Fibroblast of villous mesenchyme (primary cell): Measurements from ENCODE around the gene CDH4. TPM values are rescaled to one million over a fixed set of nuclear protein-coding genes. Genes with fewer than 3 reads are reported as not detected.

Experiments used
- DNase-seq: peaks from one replicate; pipeline ENCODE4 v3.0.0-alpha.2; 2010; ENCODE audit warnings: low read depth
- H3K4me3 ChIP-seq: 2 replicates; pipeline ENCODE4 v1.5.1; 2011; ENCODE audit warnings: low read depth, mild to moderate bottlenecking, low read length
- total RNA-seq: library from RNA; depleted of rRNA; stranded (reverse); fragments of >200 nt; gene quantifications from 2 replicates; pipeline ENCODE4 v1.2.3, GENCODE V29; 2012
- TF ChIP-seq, protein P1 (sequence below): IDR thresholded peaks from 2 replicates; pipeline ENCODE4 v1.5.1; 2012; ENCODE audit warnings: low read depth, mild to moderate bottlenecking, low read length; ENCODE audit not compliant: insufficient read depth

Gene CDH4
- total RNA-seq, 1 donor: 1.7 TPM

DNA sequence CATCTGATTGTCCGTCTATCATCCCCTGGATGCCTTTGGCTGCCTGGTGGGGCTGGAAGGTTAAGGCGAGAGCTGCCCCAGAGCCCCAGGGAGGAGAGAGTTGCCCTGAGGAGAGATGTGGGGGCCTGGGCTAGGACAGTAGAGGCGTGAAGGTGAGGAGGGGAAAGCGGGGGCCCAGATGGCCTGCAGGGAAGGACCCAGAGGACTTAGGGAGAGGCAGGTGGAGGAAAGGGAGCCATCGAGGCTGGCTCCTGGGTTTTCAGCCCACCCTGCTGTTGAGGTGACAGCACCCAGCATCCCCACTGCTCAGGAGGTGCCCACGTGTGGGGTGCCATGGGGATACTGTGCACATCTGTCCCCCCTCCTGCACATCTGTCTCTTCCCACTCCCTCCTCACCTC is 539.9 kb downstream of the CDH4 start:
- TF ChIP-seq, protein P1, sequence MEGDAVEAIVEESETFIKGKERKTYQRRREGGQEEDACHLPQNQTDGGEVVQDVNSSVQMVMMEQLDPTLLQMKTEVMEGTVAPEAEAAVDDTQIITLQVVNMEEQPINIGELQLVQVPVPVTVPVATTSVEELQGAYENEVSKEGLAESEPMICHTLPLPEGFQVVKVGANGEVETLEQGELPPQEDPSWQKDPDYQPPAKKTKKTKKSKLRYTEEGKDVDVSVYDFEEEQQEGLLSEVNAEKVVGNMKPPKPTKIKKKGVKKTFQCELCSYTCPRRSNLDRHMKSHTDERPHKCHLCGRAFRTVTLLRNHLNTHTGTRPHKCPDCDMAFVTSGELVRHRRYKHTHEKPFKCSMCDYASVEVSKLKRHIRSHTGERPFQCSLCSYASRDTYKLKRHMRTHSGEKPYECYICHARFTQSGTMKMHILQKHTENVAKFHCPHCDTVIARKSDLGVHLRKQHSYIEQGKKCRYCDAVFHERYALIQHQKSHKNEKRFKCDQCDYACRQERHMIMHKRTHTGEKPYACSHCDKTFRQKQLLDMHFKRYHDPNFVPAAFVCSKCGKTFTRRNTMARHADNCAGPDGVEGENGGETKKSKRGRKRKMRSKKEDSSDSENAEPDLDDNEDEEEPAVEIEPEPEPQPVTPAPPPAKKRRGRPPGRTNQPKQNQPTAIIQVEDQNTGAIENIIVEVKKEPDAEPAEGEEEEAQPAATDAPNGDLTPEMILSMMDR: no peak
- H3K4me3 ChIP-seq: no peak overlapping the region
- DNase-seq: no peak

DNA sequence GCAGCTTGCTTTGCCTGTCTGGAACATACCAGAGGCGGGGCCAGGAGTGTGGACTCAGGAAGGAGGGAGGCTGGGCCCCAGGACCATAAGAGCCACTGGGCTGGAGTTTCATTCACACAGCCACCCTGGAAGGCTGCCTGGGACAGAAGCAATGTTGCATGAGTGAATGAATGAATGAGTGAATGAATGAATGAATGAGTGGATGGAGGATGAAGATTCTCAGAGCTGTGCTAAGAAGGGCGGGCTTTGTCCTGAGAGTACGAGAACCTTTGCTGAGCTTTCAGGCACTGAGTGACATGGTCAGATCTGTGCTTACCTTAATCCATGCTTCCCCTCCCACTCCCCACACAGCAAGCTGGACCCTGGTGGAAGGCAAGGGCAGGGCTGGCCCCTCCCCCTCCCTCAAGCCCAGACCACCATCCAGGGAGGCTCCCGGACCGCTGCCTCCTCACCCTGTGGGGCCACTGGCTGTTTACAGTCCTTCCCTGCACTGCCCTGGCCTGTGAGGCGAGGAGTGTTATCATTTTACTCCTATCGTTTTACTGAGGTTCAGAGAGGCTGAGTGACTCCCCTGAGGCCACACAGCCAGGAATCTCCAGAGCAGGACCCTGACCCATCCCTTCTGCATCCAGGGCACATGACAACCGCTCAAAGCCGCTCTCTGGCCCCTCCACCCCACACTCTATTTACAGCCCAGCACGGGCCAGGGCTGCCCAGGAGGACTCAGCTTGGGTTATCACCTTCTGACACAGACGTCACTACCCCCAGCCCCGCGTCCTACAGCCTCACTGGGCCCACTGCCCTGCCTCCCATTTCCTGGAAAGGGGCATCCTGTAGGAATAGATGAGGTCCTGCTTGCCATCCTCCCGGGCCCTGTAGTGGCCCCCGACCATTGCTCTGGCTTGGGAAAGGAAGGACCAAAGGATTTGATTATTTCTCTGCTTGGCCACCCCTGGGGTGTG is 543.9 kb downstream of the CDH4 start:
- DNase-seq: no peak
- TF ChIP-seq, protein P1: no peak
- H3K4me3 ChIP-seq: no peak overlapping the region

- H3K4me3 ChIP-seq: no peak overlapping the region
- DNase-seq: no peak
- TF ChIP-seq, protein P1: no peak
Observed at GRCh38 chr20:61796738-61797137, 544.7 kb downstream of the CDH4 start.

- H3K4me3 ChIP-seq: no peak overlapping the region
- DNase-seq: no peak
- TF ChIP-seq, protein P1: no peak
Observed at GRCh38 chr20:61797200-61797599, 545.1 kb downstream of the CDH4 start.

- TF ChIP-seq, protein P1: no peak
- H3K4me3 ChIP-seq: no peak overlapping the region
- no peak for DNase-seq
Observed at GRCh38 chr20:61797971-61798411, 545.9 kb downstream of the CDH4 start.

DNA sequence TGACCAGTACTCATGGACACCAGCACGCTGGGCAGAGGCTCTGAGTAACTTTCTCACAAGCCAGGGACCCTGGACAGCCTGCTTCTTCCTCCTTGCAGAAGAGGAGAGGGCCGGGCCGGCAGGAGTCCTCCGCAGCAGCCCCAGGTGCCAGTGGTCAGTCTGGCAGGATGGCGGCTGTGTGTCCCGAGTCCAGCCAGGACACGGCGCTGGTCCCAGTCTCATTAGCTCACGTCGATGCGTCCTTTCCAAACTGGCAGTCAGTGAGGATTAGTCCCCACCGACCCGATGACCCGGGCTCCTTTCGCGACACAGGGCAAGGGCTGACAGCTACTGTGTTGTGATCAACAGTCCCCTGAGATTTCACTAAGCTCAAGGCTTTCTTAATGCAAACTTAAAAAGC is 546.6 kb downstream of the CDH4 start:
- TF ChIP-seq, protein P1: no peak
- H3K4me3 ChIP-seq: no peak overlapping the region
- no peak for DNase-seq

DNA sequence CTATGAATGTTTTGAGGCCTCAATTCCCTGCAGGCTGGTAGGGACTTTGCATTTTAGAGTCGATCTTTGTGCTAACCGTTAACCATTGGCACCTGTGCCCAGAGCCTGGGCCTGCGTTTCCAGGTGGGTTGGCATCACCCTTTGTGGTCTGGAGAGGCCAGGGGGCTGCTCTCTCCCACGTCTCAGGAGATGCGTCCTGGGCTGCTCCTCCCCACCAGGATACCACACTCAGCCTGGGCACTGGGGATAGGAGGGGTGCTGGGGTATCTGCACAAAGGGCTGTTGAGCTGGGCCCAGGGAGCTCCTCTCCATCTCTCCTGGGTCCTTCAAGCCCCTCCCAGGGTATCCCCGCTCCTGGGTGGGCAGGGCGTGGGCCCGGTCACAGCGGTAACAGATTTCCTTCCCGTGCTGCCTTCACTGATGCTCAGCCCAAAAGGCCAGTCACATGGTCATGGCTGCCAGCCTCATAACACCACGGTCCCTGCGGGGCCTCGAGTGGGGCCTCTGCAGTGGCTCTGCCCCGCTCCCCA is 547.4 kb downstream of the CDH4 start:
- TF ChIP-seq, protein P1: no peak
- no peak for DNase-seq
- H3K4me3 ChIP-seq: no peak overlapping the region
